HepG2 (cell line): Measurements from ENCODE around the gene IFIT1B.

ENCODE experiments used
- CTCF ChIP-seq: sonication (generic); formaldehyde crosslinking; IDR thresholded peaks from 2 replicates; pipeline ENCODE4 v1.5.0; 2020; ENCODE audit warnings: mild to moderate bottlenecking, missing genetic modification reagents, moderate library complexity
- HCFC1 ChIP-seq: fragments of 150-350 bp; IDR thresholded peaks from 2 replicates; pipeline ENCODE4 v1.6.1; 2014; ENCODE audit warnings: low read depth, low read length
- MXI1 ChIP-seq: IDR thresholded peaks from 3 replicates; pipeline ENCODE4 v1.6.1; 2012; ENCODE audit warnings: low read depth, low read length, inconsistent platforms, borderline replicate concordance
- PCBP2 ChIP-seq: fragments of 200-400 bp; formaldehyde crosslinking; optimal IDR thresholded peaks from 2 replicates; pipeline ENCODE3; 2018; ENCODE audit warnings: low read length, low read depth; ENCODE audit not compliant: poor library complexity, severe bottlenecking
- PHF8 ChIP-seq: sonication (generic); formaldehyde crosslinking; IDR thresholded peaks from 2 replicates; pipeline ENCODE4 v1.5.0; 2020; ENCODE audit warnings: missing genetic modification reagents
- POLR2AphosphoS5 ChIP-seq: IDR thresholded peaks from 2 replicates; pipeline ENCODE4 v1.6.1; 2012; ENCODE audit warnings: low read depth, low read length
- ZFX ChIP-seq: sonication (generic); formaldehyde crosslinking; IDR thresholded peaks from 2 replicates; pipeline ENCODE4 v1.4.0; 2020; ENCODE audit warnings: mild to moderate bottlenecking, low read depth, missing genetic modification reagents, moderate library complexity
- ZNF83 ChIP-seq: sonication (generic); formaldehyde crosslinking; IDR thresholded peaks from 2 replicates; pipeline ENCODE4 v1.4.0; 2020; ENCODE audit warnings: missing genetic modification reagents, mild to moderate bottlenecking, borderline replicate concordance

- TF ChIP-seq PHF8 (CRISPR knock-in tag) (no peak), PCBP2 (no peak), POLR2AphosphoS5 (no peak), ZFX (CRISPR knock-in tag) (no peak), CTCF (CRISPR knock-in tag) (no peak), MXI1 (no peak), HCFC1 (no peak), ZNF83 (CRISPR knock-in tag) (no peak)
These were observed 12.8 kb downstream of the IFIT1B start for GRCh38 chr10:89390476-89391225.
